Inflammatory macrophage (primary cell): ENCODE data around the gene ANKRD23.
A peak's percentile ranks its signal among the peaks of the same experiment; 100 is the strongest.
"Not testable (repeated sequence)": the region's sequence is repeated elsewhere in the genome, so short reads cannot be mapped to it uniquely, and the experiment has no call there.

ENCODE experiments used
- DNase-seq, 2 donors: peaks; one replicate each; pipeline ENCODE4 v3.0.0-alpha.2; 2020 to 2022

Gene ANKRD23

GRCh38 chr2:96813656-96814055, 30.2 kb downstream of the ANKRD23 start:
- DNase-seq, result no peak

DNA sequence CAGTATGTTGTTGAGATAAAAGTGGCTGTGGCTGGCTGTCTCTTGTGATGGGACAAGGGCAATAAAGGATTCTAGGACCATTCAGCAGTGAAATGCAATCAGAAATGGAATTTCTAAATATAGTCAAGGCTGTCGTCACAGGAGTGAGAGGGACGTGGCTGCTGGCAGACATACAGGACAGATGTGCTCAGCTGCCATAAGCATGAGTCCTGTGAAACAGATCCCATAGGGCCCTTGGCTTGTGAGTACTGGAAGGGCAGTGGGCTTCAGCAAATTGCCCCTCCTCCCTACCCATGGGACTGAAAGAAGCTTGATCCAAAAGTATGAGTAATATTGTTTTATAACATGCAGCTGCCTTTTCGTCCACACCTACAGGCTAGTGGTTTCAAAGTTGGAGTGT, 31.9 kb downstream of the ANKRD23 start:
- no peak for DNase-seq

- no peak for DNase-seq
Observed at GRCh38 chr2:96810783-96811192, 33.0 kb downstream of the ANKRD23 start.

- no peak for DNase-seq
Observed at GRCh38 chr2:96809951-96810782, 33.7 kb downstream of the ANKRD23 start.

DNA sequence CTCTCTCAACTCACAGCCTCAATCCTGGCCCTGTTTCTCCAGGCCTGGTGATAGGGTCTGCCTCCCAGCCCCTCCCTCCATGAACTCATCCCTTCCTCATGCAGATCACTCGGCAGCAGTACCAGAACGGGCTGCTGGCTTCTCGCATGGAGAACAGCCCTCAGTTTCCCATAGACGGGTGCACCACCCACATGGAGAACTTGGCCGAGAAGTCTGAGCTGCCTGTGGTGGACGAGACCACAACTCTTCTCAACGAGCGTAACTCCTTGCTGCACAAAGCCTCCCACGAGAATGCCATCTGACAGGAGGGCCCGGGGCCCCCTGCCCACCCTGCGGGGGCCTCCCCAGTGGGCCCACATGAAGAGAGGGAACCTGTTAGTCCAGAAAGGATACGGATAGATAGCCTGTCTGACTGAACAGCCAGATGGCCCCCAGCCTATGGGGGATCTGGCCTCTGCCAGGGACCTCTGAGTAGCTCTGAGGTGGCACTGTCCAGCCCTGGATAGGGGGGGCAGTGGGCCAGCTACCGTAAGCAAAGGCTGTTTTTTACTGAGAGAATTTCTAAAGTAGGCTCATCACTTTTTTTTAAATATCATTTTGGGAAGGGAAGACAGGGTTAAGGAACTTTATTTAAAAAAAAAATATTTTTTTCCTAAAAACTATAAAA, 34.5 kb downstream of the ANKRD23 start:
- DNase-seq, result no peak

- DNase-seq, result no peak
Observed at GRCh38 chr2:96808176-96808837, 35.5 kb downstream of the ANKRD23 start.

GRCh38 chr2:96807127-96807471, 36.7 kb downstream of the ANKRD23 start:
- DNase-seq, result no peak

DNA sequence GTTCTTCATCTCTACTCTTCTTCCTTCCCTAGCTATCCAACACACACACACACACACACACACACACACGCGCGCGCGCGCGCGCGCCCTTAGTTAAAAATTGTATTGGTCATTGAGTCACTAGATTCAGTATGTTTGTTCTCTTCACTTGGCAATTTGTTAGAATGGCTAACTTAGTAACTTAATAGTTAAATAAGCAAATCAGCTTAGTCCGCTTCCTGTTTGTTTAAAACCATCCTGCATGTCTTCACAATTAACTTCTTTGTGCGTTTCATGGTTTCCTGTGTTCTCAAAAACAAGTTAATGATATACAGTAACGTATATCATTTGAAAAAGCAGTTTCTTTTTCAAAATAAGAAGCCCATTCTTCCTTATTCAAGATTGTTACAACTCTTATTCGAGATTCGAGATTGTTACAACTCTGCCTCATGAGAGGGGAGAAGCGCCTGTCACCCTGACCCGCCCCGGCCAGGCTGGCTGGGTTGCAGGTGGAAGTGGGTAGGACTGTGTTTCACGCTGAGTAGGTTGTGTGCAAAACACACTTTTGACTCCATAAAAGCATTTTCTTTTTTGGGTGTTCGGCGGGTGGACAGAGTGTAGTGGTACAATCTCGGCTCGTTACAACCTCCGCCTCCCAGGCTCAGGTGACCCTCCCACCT, 37.2 kb downstream of the ANKRD23 start:
- DNase-seq, result no peak

GRCh38 chr2:96805946-96806345, 37.9 kb downstream of the ANKRD23 start:
- not testable (repeated sequence) for DNase-seq

- peak in 1 of 2 donors; percentile 55 for DNase-seq
Observed at GRCh38 chr2:96804986-96805385, 38.8 kb downstream of the ANKRD23 start.

- no peak for DNase-seq
Observed at GRCh38 chr2:96802721-96803120, 41.1 kb downstream of the ANKRD23 start.

- DNase-seq, result peak; percentile 89 to 95
Observed at GRCh38 chr2:96801786-96802595, 41.8 kb downstream of the ANKRD23 start.

- peak; percentile 28 to 51 for DNase-seq
Observed at GRCh38 chr2:96801005-96801785, 42.6 kb downstream of the ANKRD23 start.

GRCh38 chr2:96800061-96801004, 43.5 kb downstream of the ANKRD23 start:
- no peak for DNase-seq

- no peak for DNase-seq
Observed at GRCh38 chr2:96799623-96799935, 44.2 kb downstream of the ANKRD23 start.

- no peak for DNase-seq
Observed at GRCh38 chr2:96798733-96799622, 44.8 kb downstream of the ANKRD23 start.

DNA sequence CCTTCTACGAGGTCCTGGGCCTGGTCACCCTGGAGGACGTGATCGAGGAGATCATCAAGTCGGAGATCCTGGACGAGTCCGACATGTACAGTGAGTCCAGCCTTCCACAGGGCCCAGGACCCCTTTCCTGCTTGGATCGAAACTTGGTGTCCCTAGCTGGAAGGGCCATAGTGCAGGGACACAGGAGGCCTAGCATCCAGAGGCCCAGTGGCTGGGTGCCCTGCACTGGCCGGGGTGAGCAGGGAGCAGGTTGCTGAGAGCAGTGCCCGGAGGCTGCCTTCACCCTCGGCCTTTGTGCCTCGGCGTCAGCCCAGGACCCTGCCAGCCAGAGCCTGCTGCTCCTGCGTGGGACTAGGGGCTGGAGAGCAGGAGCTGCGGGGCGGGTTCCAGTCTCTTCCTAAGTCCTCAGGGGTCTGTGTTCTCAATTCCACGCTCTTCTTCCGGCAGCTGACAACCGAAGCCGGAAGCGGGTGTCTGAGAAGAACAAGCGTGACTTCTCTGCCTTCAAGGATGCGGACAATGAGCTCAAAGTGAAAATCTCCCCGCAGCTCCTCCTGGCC, 46.7 kb downstream of the ANKRD23 start:
- DNase-seq, result no peak

GRCh38 chr2:96796497-96796896, 47.3 kb downstream of the ANKRD23 start:
- DNase-seq, result not testable (repeated sequence)

DNA sequence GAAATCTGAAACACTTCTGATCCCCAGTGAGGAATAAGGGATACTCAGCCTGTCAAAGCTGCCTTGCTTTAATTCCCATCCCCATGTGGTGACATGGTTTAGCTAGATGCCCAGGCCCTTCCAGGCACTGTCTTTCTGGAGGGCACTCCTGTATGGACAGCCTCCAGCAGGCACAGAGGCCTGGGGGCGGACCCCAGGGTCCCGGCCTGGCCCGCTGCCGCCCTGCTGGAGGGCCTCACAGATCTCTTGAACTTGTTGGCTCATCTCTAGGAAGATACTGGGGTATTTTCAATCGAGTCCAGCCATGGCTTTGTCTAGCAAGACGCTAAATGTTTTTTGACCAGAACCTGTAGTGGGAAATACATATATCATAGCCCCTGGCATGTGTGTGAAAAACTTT, 48.7 kb downstream of the ANKRD23 start:
- no peak for DNase-seq
